Measurements from ENCODE around the gene CAB39.

The CAB39 gene

GRCh38 chr2:230821261-230821990, 108.8 kb downstream of the CAB39 start:
- DNase-seq (ENCODE audit: low spot score), result no peak

GRCh38 chr2:230821991-230822520, 109.4 kb downstream of the CAB39 start:
- DNase-seq (ENCODE audit: low spot score), result no peak

- DNase-seq (ENCODE audit: low spot score), result no peak
Observed at GRCh38 chr2:230823264-230823964, 110.8 kb downstream of the CAB39 start.

GRCh38 chr2:230824406-230824978, 111.8 kb downstream of the CAB39 start:
- DNase-seq (ENCODE audit: low spot score), result peak; percentile 54

GRCh38 chr2:230825354-230825753, 112.7 kb downstream of the CAB39 start:
- DNase-seq (ENCODE audit: low spot score), result no peak

GRCh38 chr2:230827774-230828271, 115.2 kb downstream of the CAB39 start:
- no peak for DNase-seq (ENCODE audit: low spot score)

GRCh38 chr2:230828272-230828961, 115.8 kb downstream of the CAB39 start:
- DNase-seq (ENCODE audit: low spot score), result no peak

- no peak for DNase-seq (ENCODE audit: low spot score)
Observed at GRCh38 chr2:230829293-230829692, 116.7 kb downstream of the CAB39 start.

- no peak for DNase-seq (ENCODE audit: low spot score)
Observed at GRCh38 chr2:230829959-230830358, 117.3 kb downstream of the CAB39 start.

GRCh38 chr2:230830428-230830827, 117.8 kb downstream of the CAB39 start:
- DNase-seq (ENCODE audit: low spot score), result no peak

- DNase-seq (ENCODE audit: low spot score), result no peak
Observed at GRCh38 chr2:230840301-230840700, 127.7 kb downstream of the CAB39 start.

- no peak for DNase-seq (ENCODE audit: low spot score)
Observed at GRCh38 chr2:230842473-230842872, 129.8 kb downstream of the CAB39 start.

GRCh38 chr2:230843132-230843531, 130.5 kb downstream of the CAB39 start:
- no peak for DNase-seq (ENCODE audit: low spot score)

GRCh38 chr2:230846360-230846759, 133.7 kb downstream of the CAB39 start:
- DNase-seq (ENCODE audit: low spot score), result no peak

- DNase-seq (ENCODE audit: low spot score), result peak; percentile 62
Observed at GRCh38 chr2:230847883-230848388, 135.3 kb downstream of the CAB39 start.

GRCh38 chr2:230849633-230850357, 137.2 kb downstream of the CAB39 start:
- DNase-seq (ENCODE audit: low spot score), result peak; percentile 46

GRCh38 chr2:230850358-230850658, 137.7 kb downstream of the CAB39 start:
- no peak for DNase-seq (ENCODE audit: low spot score)

- no peak for DNase-seq (ENCODE audit: low spot score)
Observed at GRCh38 chr2:230852113-230852512, 139.5 kb downstream of the CAB39 start.

- DNase-seq (ENCODE audit: low spot score), result no peak
Observed at GRCh38 chr2:230861552-230862255, 149.1 kb downstream of the CAB39 start.

- DNase-seq (ENCODE audit: low spot score), result no peak
Observed at GRCh38 chr2:230862292-230862691, 149.7 kb downstream of the CAB39 start.

- DNase-seq (ENCODE audit: low spot score), result no peak
Observed at GRCh38 chr2:230863031-230863430, 150.4 kb downstream of the CAB39 start.

Measured in COLO829 (cell line).